Fibroblast of skin of right biceps (primary cell): ENCODE results near the gene SURF4.
A peak's percentile ranks its signal among the peaks of the same experiment; 100 is the strongest.

Source experiments
- DNase-seq: peaks from one replicate; pipeline ENCODE4 v3.0.0-alpha.2; 2013

The SURF4 gene

DNA sequence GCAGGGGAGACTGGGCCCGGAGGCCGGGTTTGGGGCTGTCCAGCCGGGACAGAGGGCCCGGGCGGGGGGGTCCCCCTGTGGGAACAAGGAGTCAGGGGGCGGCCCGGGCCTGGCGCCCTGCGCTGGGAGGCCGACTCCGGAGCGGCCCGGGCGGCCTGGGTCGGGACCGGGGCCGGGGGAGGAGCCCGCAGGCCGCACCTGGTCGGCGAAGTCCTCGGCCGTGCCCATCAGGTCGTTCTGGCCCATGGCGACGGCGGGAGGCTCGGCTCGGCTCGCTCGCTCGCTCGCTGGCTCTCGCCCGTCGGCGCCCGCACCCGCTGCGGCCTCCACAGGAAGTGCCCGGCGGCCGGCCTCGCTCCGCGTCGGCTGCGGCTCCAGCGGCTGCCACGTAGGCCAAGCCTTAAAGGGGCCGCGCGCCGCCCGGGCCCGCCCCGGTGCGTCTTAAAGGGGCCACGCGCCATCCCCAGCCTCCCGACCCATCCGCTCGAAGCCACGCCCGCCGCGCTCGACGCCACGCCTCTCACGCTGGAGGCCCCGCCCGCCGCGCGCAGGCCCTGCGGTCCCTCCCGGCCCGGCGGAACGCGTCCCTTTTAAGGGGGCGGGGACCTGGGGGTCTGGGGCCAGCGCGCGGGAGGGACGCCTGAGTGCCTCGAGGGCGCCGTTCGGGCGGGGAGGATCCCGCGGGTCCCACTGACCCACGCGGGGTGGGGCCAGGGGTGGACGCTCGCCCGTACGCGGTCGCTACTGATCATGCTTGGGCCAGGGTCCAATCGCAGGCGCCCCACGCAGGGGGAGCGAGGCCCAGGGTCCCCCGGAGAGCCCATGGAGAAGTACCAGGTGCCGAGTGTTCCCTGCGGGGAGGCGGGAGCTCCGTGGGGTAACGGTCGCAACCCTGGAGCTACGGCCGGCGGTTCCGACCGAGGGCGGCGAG is at the start of gene SURF4, which contains the start of gene STKLD1:
TSS of gene SURF4 (minus strand) at position 337 of the 931 bp plus-strand sequence. CDS start at position 246, 91 bp downstream.
TSS of gene STKLD1 (plus strand) at position 643 of the 931 bp plus-strand sequence. CDS start at position 751, 108 bp downstream.
- peak; percentile 97 for DNase-seq

DNA sequence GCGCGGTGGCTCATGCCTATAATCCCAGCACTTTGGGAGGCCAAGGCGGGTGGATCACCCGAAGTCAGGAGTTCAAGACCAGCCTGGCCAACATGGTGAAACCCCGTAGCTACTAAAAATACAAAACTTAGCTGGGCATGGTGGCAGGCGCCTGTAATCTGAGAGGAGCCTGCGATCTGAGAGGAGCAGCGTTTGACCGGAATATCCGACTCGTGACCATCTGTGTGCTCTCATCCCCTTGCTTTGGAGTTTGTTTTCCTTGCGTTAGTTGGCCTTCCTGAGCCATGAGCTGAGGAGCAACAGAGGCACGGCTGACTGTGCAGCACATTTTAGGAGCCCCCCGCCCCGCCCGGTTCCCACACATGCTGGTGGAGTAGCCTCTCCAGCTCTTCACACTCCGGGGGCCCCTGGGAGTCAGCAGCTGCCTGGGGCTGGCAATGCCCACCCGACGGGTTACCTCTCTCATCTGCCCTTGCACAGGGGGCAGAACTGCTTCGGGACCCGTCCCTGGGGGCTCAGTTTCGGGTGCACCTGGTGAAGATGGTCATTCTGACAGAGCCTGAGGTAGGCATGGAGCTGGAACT is 49.3 kb upstream of the SURF4 start:
- DNase-seq: no peak

DNA sequence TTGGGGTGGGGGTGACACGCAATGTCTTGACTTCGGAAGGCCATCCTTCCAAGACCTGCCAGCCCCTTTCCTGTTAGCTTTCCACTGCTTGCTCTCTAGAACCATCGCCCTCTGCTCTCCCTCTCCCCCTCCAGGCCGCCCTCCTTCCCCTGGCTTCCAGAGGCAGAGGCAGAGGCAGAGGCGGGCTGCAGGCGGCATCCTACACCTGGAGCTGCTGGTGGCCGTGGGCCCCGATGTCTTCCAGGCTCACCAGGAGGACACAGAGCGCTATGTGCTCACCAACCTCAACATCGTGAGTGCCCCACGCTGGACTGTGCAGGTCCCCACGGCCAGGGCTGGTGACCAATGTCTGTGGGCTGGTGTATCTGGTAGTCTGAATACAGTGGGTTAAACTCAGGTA is 48.3 kb upstream of the SURF4 start:
- DNase-seq: no peak

DNA sequence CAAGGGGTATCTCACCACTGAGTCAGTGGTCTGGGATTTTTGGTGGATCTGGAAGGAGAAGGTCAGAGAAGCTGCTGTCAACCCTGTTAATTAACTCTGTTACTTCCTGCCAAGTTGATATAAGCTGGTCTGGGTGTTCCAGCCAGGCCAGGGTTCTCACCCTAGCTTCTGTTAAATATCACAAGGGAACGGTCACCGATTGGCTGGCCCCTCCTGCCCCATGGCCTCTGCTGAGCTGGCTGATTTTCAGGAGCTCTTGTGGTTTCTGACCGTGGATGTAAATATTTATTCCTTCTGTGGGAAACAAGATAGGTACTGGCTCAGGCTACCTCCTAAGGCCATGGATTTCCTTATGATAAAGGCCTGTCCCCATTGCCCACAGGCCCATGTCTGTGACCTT is 47.4 kb upstream of the SURF4 start:
- DNase-seq: no peak

DNA sequence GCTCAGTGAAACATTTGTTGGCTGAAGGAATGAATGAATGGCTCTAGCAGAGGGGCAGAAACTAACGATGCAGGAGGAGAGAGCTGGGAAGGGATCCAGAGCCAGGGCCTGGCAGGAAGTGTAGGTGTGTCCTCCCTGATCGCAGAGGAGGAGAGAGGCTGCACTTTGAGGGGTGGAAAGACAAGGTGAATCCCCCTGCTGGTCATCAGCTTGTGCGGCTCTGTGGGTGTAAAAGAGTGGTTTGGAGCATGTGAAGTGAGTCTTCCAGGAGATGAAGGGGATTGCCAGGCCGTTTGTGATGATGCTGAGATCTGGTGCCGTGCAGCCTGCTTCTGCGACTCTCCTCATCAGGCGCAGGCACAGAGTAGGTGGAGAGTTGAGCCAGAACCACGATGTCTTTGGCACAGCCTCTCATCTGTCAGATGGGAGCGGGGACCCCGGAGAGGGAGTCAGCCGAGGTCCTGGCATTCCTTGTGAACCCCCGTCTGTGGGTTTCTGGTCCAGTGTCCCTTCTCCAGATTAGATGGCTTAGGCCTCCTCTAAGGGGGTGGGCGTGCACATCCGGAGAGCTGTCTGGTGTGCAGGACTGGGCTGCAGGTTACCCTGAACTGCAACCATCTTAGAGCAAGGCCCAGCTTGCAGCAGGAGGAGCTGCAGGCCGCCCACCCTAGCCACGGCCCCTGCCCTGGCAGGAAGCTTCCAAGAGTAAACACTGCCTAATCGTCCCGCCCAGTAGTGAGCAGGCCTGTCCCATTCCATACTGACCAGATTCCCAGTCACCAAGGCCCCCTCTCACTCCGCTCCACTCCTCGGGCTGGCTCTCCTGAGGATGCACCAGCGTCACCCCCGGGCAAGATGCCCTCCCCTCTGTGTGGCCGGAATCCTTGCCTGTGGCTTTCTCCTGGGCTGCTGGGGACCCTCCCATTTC is 46.0 kb upstream of the SURF4 start, which contains the start of gene ADAMTS13:
TSS of gene ADAMTS13 (plus strand) at position 753 of the 928 bp plus-strand sequence. CDS start at position 830, 77 bp downstream.
- no peak for DNase-seq

DNA sequence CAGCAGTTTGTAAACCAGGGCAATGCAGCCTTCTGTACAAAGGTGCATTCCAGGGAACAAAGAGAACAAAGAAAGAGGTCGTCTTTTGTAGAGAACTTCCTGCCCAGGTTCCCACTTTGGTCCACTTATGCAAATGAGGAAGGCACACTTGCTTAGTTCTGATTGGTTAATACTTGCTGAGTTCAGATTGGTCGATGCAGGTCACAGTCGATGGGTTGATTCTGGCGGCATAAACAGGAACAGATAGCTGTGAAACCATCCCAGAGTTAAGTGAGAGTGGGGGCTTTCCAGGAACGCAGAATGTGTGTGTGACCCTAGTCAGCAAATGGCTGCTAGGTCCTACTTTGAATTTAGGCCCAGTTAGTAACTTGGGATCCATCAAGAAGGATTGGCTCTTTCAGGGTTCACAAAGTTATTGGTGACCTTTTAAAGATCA is 44.5 kb upstream of the SURF4 start:
- no peak for DNase-seq

DNA sequence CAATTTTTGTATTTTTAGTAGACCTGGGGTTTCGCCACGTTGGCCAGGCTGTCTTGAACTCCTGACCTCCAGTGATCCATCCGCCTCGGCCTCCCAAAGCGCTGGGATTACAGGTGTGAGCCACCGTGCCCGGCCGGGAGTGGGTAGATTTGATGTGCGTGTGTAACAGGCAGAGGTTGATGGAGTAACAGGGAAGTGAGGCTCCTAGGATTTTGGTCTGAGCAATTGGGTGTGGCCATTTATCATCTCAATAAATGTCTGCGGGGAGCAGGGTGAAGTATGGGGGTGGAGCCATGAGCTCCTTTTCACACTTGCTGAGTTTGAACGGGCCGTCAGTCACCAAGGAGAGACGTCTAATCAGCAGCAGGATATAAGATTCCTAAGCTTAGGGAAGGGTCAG is 43.1 kb upstream of the SURF4 start:
- no peak for DNase-seq

DNA sequence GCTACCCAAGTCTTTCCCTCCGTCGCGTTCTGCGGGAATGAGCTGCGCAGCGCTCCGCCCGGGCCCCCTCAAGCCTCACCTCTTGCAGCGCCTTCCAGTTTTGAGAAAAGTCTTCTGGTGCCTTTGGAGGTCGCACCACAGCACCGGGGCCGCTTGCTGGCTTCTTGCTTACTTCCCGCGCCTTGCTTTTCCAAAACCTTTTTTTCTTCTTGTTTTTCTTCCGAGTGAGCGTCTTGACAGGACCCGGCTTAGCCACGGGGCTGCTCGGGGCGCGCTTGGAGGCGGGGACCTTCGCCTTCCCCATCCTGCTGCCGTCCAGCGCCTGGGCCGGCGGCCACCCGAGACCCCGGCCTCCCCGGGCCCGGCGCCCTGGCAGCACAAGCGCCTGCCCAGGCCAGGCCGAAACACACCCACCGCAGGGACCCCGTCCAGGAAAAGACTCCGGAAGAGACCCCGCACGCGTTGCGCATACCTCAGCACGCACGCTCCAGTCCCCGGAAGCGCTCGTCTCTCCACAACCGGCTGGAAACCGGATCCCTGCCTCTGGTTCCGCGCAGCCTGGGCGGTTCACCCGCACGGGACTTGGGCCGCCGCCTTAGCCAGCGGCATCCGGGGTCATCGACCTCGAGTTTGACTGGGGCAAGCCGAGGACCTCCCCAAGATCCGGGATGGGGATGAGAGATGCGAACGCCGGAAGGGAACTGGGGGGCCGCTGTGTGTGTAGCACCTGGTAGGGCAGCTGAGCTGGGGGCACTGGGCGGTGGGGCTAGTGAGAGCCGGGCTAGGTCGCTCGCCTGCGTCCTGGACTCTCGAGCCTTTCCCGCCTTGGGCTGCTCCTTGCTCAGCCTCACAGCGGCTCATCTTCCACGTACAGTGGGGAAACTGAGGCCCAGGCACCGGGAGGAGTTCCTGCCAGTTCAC is 41.9 kb upstream of the SURF4 start, which contains the start of gene REXO4:
TSS of gene REXO4 (minus strand) at position 470 of the 921 bp plus-strand sequence. CDS start at position 304, 166 bp downstream.
- DNase-seq: peak; percentile 91

DNA sequence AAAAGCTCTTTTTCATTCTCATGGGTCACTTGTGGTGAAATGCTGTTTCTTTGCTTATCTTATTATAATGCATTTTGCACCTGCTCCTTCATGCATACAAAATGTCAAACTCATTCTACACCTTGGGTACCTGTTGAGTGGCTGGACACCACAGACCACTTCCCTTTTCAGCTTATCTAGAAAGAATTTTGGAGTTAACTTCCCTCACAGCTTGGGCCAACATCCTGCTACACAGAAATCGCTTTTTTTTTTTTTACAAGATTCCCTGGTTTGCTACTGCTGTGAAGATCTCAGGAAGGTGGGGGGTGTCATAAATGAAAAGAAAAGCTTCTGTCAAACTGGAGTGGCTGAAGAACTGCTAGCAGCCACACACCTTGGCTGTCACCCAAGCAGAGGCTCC is 39.3 kb upstream of the SURF4 start:
- no peak for DNase-seq

DNA sequence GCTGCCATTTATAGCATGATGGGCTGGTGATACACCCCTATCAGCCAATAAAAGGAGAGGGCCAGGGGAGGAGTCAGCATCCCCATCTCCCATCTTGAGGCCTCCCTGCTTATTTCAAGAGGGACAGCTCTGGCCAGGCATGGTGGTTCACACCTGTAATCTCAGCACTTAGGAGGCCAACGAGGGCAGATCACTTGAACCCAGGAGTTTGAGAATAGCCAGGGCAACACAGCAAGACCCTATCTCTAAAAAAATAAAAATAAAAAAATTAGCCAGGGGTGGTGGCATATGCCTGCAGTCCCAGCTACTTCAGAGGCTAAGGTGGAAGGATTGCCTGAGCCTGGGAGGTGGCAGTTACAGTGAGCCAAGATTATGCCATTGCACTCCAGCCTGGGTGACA is 32.2 kb upstream of the SURF4 start:
- no peak for DNase-seq

DNA sequence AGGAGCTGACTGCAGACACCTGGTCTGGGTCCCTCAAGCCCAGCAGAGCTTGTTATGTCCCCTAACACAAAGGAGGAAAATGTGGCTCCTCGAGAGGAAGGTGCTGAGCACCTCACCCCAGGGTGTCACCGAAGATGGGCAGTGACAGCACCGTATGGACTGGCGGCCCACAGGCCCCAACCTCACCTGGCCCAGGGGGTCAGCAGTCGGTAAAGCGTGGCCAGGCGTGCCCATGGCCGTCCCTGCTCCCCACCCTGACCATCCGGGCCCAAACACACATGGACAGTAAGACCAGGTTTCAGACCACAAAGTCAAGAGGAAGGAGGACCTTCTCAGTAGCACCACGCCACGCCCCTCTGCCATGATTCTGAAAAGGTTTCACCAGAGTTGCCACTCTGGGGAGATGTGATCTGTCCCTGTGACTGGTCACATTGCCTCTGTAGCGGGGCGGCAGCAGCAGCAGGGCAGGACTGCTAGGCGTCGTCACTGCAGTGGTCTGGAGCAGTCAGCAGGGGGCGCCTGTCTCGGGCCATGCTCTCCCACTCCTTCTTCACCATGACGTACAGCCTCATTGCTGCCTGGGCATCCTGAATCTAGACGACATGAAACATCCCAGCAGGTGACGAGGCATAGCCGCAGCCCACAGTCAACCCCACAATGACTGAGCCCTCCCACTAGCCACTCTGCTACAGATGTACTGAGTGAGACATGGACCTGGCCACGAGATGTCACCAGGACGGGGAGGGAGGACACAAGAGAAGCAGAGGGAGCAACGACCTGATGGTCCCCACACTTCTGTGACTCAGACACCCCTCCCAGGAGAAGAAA is 30.8 kb upstream of the SURF4 start:
- DNase-seq: peak; percentile 67

DNA sequence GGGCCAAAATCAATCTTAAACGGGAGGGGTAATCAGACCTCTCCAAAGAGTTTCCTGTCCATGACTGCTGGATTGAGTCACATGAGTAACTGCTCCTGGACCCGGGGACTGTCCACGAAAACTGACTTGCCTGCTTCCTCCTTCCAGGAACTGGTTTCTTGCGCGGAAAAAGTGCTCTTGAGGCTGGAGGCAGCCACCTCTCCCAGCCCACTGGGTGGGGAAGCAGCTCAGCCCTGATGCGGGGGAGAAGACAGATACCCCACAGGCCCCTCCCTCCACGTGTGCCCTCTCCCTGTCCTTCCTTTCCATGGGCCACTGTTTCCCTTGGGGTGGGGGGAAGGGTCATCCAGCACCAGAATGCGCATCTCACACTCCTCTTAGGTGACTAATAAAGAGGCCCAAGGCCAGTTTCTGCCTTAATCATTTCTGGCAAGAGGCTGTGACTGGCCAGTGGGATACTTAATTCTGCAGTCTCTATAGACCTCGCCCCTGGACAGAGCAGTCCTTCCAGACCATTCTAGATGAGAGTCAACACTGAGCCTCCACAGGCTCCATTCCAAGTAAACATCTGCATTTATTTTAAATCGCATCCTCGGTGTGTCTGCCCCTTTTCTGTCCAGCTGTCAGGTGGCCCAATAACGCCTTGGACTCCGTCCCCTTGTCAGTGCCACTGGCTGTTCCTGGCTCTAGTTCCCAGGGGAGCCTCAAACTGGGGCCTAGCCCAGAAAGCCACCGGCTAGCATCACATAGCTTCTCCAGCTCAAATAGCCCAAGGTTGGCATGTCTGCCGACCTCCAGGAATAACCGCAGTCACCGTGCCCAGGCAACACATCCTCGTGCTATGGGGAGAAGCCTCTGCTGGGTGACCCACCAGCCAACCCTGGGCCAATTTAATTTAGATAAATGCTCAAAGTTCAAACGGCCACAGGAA is 29.9 kb upstream of the SURF4 start:
- DNase-seq: peak; percentile 28

DNA sequence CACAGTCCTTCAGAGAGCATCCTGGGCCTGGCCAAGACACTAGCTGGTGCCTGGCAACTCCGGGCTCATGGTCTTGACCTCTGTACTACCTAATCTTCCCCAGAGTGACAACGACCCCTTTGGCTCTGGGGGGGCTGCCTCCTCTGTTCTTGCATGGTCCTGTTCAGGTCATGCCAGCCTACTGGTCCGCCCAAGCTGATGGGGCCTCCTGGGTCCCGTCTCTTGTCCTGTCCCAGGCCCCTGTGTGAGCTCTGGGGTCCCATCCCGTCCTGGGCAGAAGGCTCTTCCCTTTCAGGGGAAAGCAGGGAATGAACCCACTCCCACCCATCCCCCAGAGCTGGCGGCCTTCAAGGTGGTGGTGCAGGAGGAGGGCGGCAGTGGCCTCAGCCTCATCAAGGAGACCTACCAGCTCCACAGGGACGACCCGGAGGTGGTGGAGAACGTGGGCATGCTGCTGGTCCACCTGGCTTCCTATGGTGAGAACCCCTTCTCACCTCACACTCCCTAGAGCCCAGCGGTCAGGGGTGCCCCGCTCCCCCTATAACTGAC is 28.7 kb upstream of the SURF4 start:
- DNase-seq: no peak

DNA sequence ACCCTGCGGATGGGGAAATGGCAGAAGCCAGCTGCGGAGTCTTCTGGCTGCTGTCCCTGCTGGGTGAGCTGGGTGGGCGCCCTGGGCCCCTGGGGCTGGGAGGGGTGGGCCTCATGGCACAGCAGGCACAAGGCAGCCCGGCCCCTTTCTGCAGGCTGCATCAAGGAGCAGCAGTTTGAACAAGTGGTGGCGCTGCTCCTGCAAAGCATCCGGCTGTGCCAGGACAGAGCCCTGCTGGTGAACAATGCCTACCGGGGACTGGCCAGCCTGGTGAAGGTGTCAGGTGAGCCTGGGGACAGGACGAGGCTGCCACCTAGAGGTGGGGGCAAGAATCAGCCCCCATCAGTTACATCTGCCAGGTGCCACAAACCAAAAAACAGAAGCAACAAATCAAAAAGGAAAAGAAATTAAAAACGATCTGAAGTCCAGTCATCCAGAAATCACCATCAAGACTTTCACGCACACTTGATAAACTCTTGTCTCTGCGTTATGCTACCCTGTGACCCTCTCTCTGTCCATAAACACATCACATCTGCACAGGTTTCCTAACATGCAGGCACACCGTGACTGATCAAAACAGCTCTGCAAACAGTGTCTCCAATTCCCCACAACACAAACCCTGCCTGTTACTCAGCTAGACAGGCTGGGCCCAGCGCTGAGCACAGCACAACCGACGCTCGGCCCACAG is 28.1 kb upstream of the SURF4 start:
- no peak for DNase-seq

DNA sequence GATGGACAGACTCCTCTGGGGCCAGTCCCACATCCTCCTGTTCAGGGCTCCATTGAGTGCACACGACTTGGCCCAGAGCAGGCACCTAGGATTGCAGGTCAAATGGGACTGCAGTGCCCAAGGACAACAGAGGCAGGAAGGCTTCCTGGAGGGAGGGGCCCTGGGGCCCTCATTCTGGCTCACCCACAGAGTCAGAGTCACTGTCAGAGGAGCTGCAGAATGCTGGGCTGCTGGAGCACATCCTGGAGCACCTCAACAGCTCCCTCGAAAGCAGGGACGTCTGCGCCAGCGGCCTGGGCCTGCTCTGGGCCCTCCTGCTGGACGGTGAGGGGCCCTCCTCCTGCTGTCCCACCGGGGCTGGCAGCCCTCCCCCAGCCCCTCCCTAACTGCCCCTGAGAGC is 26.8 kb upstream of the SURF4 start:
- no peak for DNase-seq

DNA sequence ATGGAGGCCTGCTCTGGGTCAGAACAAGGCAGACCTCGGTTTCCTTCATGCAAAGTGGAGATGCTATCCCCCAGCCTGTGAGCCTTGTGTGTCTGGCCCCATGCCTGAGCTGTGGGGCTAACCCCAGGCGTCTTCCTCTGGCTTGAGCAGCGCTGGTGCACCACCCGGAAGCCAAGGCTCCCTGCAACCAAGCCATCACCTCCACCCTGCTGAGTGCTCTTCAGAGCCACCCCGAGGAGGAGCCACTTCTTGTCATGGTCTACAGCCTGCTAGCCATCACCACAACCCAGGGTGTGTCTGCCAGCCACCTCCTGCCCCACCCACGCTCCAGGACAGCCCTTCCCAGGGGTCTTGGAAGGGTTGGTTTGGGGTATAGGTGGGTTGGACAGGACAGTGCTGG is 25.7 kb upstream of the SURF4 start:
- DNase-seq: no peak

DNA sequence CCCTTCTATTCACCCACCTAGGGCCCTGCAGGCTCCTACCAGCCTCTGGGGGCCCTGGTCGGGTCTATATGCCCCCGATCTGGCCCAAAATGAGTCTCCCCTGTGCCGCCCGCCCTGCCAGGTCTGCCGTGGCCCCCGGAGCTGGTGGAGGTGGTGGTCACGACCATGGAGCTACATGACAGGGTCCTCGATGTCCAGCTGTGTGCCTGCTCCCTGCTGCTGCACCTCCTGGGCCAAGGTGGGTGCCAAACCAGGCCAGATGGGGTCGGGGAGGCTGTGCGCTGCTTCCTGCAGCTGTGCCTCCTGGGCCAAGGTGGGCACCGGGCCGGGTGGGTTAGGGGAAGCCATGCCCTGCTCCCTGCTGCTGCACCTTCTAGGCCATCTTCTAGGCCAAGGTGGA is 24.4 kb upstream of the SURF4 start:
- no peak for DNase-seq

DNA sequence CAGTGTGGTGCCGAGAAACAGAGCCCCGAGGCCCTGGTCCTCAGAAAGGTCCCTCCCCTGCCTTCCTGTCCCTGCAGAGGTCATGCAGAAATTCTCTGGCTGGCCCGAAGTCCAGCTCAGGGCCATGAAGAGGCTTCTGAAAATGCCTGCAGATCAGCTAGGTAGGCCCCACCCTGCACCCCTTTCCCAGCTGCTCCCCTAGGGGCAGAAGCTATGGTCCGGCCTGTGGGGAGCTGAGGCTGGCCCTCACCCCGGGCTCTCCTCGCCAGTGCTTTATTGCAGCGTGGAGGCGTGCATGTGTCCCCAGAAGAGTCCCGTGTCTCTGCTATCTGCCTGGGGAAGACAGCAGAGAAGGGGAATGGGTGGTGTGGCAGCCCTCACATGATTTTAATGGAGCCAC is 22.0 kb upstream of the SURF4 start:
- DNase-seq: no peak

DNA sequence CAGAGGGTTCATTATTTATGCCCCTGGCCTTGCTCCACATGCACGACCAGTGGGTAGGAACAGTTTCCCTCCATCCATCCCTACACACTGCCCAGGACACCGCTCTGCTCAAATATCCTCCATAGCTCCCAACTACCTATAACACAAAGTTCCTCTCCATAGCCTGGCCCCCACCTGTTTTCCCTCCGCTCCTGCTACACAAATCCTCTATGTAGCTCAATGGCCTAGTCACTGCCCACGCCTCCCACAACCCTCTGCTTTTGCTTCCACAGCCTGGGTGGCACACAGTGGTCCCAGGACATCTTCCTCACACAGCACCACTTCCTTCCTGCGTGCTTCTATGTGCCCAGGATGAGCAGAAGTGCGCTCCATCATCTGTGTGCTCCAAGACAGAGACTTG is 21.5 kb upstream of the SURF4 start:
- no peak for DNase-seq
